ENCODE results near the gene MZB1. TPM values are rescaled to one million over a fixed set of nuclear protein-coding genes. Genes with fewer than 3 reads are reported as not detected.

The MZB1 gene
- polyA plus RNA-seq, 1 of the 3 experiments (the other 2 are of a cell fraction), result not detected

- peaks cover 10 to 13% of the 10 kb centered on the region in 2 experiments for H3K36me3 ChIP-seq (replicated peaks in 1 of 2; ENCODE audit: control insufficient read depth in 1 of 2, insufficient read depth in 2 of 2, low read length in 1 of 2)
- ChIA-PET POLR2A (no interaction called here), CTCF (no interaction called here)
- 92% methylated on average over 7 of the region's 7 CpGs for WGBS (ENCODE audit: low lambda C conversion rate)
- H3F3A ChIP-seq (replicated peaks; ENCODE audit: insufficient read depth), result peaks cover 11% of the 10 kb centered on the region
- no peaks in the 10 kb centered on the region for H3K9me3 ChIP-seq
- peaks cover 7% of the 10 kb centered on the region; the same call in 1 of the 2 replicates for H4K20me1 ChIP-seq (ENCODE audit: insufficient read depth)
- no peak overlapping the region for H3K27ac ChIP-seq (ENCODE audit: low read depth in 2 of 2, low read length in 1 of 2)
- no peaks in the 10 kb centered on the region for H3K9me2 ChIP-seq
- no peak overlapping the region for H3K9ac ChIP-seq
- DNase-seq, result no peak
- TF ChIP-seq JUND (IDR thresholded peaks at IDR 0.05), result no peak
- TF ChIP-seq GABPA (IDR thresholded peaks at IDR 0.05; ENCODE audit: low read depth), result no peak
- TF ChIP-seq NRF1 (IDR thresholded peaks at IDR 0.05; ENCODE audit: low read depth, low read length), result no peak
- TF ChIP-seq RAD21 (IDR thresholded peaks at IDR 0.05; ENCODE audit: low read length), result no peak
- no peak for TF ChIP-seq FOXM1 (IDR thresholded peaks at IDR 0.05; ENCODE audit: low read depth)
- no peak for TF ChIP-seq TCF12 (IDR thresholded peaks at IDR 0.05)
- no peak for TF ChIP-seq ELF1 (IDR thresholded peaks at IDR 0.05)
- TF ChIP-seq FOSL2 (IDR thresholded peaks at IDR 0.05; ENCODE audit: borderline replicate concordance, low read depth), result no peak
- TF ChIP-seq POLR2AphosphoS5 (IDR thresholded peaks at IDR 0.05; ENCODE audit: low read depth, low read length), result no peak
- no peak for TF ChIP-seq SIN3A (IDR thresholded peaks at IDR 0.05; ENCODE audit: borderline replicate concordance, low read depth, low read length)
- no peak for TF ChIP-seq FOXJ3 (CRISPR knock-in tag; IDR thresholded peaks at IDR 0.05)
- no peak for TF ChIP-seq REST (IDR thresholded peaks at IDR 0.05; ENCODE audit: low read depth, low read length)
- no peak for TF ChIP-seq TAF1 (IDR thresholded peaks at IDR 0.05; ENCODE audit: borderline replicate concordance, low read depth, low read length)
- TF ChIP-seq, protein P1, sequence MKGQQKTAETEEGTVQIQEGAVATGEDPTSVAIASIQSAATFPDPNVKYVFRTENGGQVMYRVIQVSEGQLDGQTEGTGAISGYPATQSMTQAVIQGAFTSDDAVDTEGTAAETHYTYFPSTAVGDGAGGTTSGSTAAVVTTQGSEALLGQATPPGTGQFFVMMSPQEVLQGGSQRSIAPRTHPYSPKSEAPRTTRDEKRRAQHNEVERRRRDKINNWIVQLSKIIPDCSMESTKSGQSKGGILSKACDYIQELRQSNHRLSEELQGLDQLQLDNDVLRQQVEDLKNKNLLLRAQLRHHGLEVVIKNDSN (IDR thresholded peaks at IDR 0.05; ENCODE audit: borderline replicate concordance, low read depth), result no peak
- no peak for TF ChIP-seq CHD2 (IDR thresholded peaks at IDR 0.05; ENCODE audit: low read length, partially characterized antibody)
- H3K79me2 ChIP-seq (ENCODE audit: insufficient read depth), result no peaks in the 10 kb centered on the region
- H3K4me1 ChIP-seq (ENCODE audit: control insufficient read depth in 1 of 2, insufficient read depth in 2 of 2, low read depth in 1 of 2, low read length in 1 of 2), result peaks cover 0 to 9% of the 10 kb centered on the region in 2 experiments; a peak in 2 of 4 replicates
- no peak overlapping the region for H3K4me2 ChIP-seq
- H3K27me3 ChIP-seq (ENCODE audit: insufficient read depth), result no peaks in the 10 kb centered on the region
- H2AFZ ChIP-seq (ENCODE audit: low read depth), result no peak overlapping the region
- no peak overlapping the region for H3K4me3 ChIP-seq (ENCODE audit: low read depth in 2 of 2, low read length in 1 of 2)
These were observed 13.3 kb downstream of the MZB1 start for GRCh38 chr5:139376364-139376763.

- Histone ChIP-seq H3K9me2 (no peaks in the 10 kb centered on the region), H3K79me2 (ENCODE audit: insufficient read depth) (peaks cover 11% of the 10 kb centered on the region; the same call in 1 of the 2 replicates), H3K27ac (ENCODE audit: low read depth in 2 of 2, low read length in 1 of 2) (no peak overlapping the region), H3K4me1 (ENCODE audit: control insufficient read depth in 1 of 2, insufficient read depth in 2 of 2, low read depth in 1 of 2, low read length in 1 of 2) (peaks cover 0 to 9% of the 10 kb centered on the region in 2 experiments; a peak in 2 of 4 replicates), H3K36me3 (replicated peaks in 1 of 2; ENCODE audit: control insufficient read depth in 1 of 2, insufficient read depth in 2 of 2, low read length in 1 of 2) (peaks cover 13 to 27% of the 10 kb centered on the region in 2 experiments), H3K9me3 (no peaks in the 10 kb centered on the region), H4K20me1 (ENCODE audit: insufficient read depth) (peaks cover 9% of the 10 kb centered on the region), H3K4me2 (no peak overlapping the region), H3F3A (replicated peaks; ENCODE audit: insufficient read depth) (peaks cover 21% of the 10 kb centered on the region), H3K27me3 (ENCODE audit: insufficient read depth) (no peaks in the 10 kb centered on the region), H2AFZ (ENCODE audit: low read depth) (no peak overlapping the region), H3K4me3 (ENCODE audit: low read depth in 2 of 2, low read length in 1 of 2) (no peak overlapping the region), H3K9ac (no peak overlapping the region)
- 69% methylated on average over 2 of the region's 2 CpGs for WGBS (ENCODE audit: low lambda C conversion rate)
- DNase-seq, result no peak
- ChIA-PET POLR2A (interaction anchor here (0.6 kb wide), 1 partner anchor 900 kb away, joined by 3 read pairs; no protein-coding TSS in a partner anchor), CTCF (interaction anchor here (0.7 to 1.5 kb wide), 3 partner anchors 21 to 64 kb away, joined by 3 to 4 read pairs (median 3); partner anchors contain the start of genes DNAJC18 and PAIP2)
- TF ChIP-seq RXRA (IDR thresholded peaks at IDR 0.05; ENCODE audit: borderline replicate concordance, low read depth) (no peak), TAF1 (IDR thresholded peaks at IDR 0.05; ENCODE audit: borderline replicate concordance, low read depth, low read length) (no peak), RAD21 (IDR thresholded peaks at IDR 0.05; ENCODE audit: low read length) (no peak), NFIC (IDR thresholded peaks at IDR 0.05; ENCODE audit: borderline replicate concordance) (no peak), SMC3 (IDR thresholded peaks at IDR 0.05; ENCODE audit: low read depth, low read length) (no peak), EP300 (IDR thresholded peaks at IDR 0.05; ENCODE audit: borderline replicate concordance in 1 of 2, low read depth in 1 of 2, low read length in 1 of 2) (no peak), FOXM1 (IDR thresholded peaks at IDR 0.05; ENCODE audit: low read depth) (no peak), MXI1 (IDR thresholded peaks at IDR 0.05; ENCODE audit: low read depth, low read length) (no peak), MEF2A (IDR thresholded peaks at IDR 0.05; ENCODE audit: borderline replicate concordance, low read depth) (no peak), EZH2phosphoT487 (IDR thresholded peaks at IDR 0.05; ENCODE audit: borderline replicate concordance, low read depth) (no peak)
- TF ChIP-seq, protein P2, sequence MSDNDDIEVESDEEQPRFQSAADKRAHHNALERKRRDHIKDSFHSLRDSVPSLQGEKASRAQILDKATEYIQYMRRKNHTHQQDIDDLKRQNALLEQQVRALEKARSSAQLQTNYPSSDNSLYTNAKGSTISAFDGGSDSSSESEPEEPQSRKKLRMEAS (IDR thresholded peaks at IDR 0.05; ENCODE audit: low read depth), result no peak
These were observed 14.8 kb downstream of the MZB1 start for GRCh38 chr5:139374909-139375308.

Data from SK-N-SH (cell line).